ENCODE measurements around the gene VIPR1.

DNA sequence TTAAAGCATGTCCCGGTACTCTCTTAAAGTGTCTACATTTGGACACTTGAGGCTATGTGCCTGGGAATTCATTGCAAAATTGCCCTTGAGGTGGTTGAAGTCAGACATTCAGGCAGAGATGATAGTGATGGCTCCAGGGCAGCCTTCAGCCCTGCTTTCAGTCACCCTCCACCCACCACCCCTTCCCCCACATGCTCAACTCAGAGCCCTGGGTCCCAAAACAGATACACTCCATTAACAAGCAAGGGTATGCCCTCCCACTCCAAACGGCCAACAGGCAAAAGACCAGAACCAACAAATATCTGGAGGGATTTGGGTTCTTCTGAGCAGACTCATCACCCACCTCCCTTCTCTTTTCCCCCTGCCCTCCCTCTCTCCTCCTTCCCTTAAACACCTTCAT is 29.9 kb upstream of the VIPR1 start:
- TF ChIP-seq, protein P1, sequence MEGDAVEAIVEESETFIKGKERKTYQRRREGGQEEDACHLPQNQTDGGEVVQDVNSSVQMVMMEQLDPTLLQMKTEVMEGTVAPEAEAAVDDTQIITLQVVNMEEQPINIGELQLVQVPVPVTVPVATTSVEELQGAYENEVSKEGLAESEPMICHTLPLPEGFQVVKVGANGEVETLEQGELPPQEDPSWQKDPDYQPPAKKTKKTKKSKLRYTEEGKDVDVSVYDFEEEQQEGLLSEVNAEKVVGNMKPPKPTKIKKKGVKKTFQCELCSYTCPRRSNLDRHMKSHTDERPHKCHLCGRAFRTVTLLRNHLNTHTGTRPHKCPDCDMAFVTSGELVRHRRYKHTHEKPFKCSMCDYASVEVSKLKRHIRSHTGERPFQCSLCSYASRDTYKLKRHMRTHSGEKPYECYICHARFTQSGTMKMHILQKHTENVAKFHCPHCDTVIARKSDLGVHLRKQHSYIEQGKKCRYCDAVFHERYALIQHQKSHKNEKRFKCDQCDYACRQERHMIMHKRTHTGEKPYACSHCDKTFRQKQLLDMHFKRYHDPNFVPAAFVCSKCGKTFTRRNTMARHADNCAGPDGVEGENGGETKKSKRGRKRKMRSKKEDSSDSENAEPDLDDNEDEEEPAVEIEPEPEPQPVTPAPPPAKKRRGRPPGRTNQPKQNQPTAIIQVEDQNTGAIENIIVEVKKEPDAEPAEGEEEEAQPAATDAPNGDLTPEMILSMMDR (IDR thresholded peaks at IDR 0.05) = no peak
- TF ChIP-seq EP300 (IDR thresholded peaks at IDR 0.05) (no peak), POLR2A (IDR thresholded peaks at IDR 0.05) (no peak)

Data from sigmoid colon (tissue), 4 donors.